Panc1 (cell line): ENCODE results near the gene GRN. TPM values are rescaled to one million over a fixed set of nuclear protein-coding genes. Genes with fewer than 3 reads are reported as not detected.

ENCODE experiments used
- ATAC-seq: fragments of 200-7000 bp; cut with Tn5 transposase; 2 replicates; pipeline ENCODE4 v1.9.1; 2020; ENCODE audit warnings: mild to moderate bottlenecking, moderate library complexity
- BruUV-seq: library from RNA; stranded (reverse); fragments of 400-500 nt; replicated peaks from 2 replicates; lab custom pipeline; 2021; lab: Mats Ljungman, UMichigan
- CTCF ChIA-PET: fragments of 300-600 bp; sonication (Branson Sonifier 250); formaldehyde crosslinking; loops from one replicate; lab custom pipeline; 2022; ENCODE audit warnings: antibody characterized with exemption; lab: Charles Lee
- POLR2A ChIA-PET: fragments of 300-600 bp; sonication (Branson Sonifier 250); formaldehyde crosslinking; loops from one replicate; lab custom pipeline; 2022; ENCODE audit warnings: antibody characterized with exemption; lab: Charles Lee
- DNase-seq: peaks from one replicate; pipeline ENCODE4 v3.0.0-alpha.2; 2010; ENCODE audit warnings: low read depth, low spot score
- H3K27ac ChIP-seq: 2 replicates; pipeline ENCODE4 v1.5.1; 2011; ENCODE audit warnings: mild to moderate bottlenecking, low read length, inconsistent platforms
- H3K27me3 ChIP-seq: fragments of 200-500 bp; sonication (Bioruptor generic); 2 replicates; pipeline ENCODE4 v1.6.0; 2014; ENCODE audit warnings: low read length, inconsistent platforms; ENCODE audit not compliant: control insufficient read depth, insufficient read depth
- H3K36me3 ChIP-seq: fragments of 200-500 bp; sonication (Bioruptor generic); 2 replicates; pipeline ENCODE4 v1.5.1; 2014; ENCODE audit warnings: inconsistent platforms, mild to moderate bottlenecking, low read length, moderate library complexity; ENCODE audit not compliant: control insufficient read depth, insufficient read depth
- H3K4me1 ChIP-seq: 2 replicates; pipeline ENCODE4 v1.5.1; 2011; ENCODE audit warnings: inconsistent platforms, mild to moderate bottlenecking, low read length, moderate library complexity; ENCODE audit not compliant: control insufficient read depth, insufficient read depth
- H3K4me3 ChIP-seq, 2 experiments: 2 replicates each; pipeline ENCODE4 v1.5.1; 2011 to 2012; ENCODE audit warnings: low read depth in 2 of 2, low read length in 2 of 2, mild to moderate bottlenecking in 2 of 2, inconsistent platforms in 1 of 2, moderate library complexity in 1 of 2
- H3K9me3 ChIP-seq: fragments of 200-500 bp; sonication (Bioruptor generic); 2 replicates; pipeline ENCODE4 v1.5.1; 2014; ENCODE audit warnings: low read depth, mild to moderate bottlenecking, inconsistent platforms, low read length, moderate library complexity; ENCODE audit not compliant: control insufficient read depth, insufficient read depth
- CTCF ChIP-seq: fragments of 450-650 bp; IDR thresholded peaks from 2 replicates; pipeline ENCODE4 v1.5.1; 2017; ENCODE audit warnings: mild to moderate bottlenecking
- POLR2AphosphoS5 ChIP-seq: IDR thresholded peaks from 2 replicates; pipeline ENCODE4 v1.6.1; 2012; ENCODE audit warnings: mild to moderate bottlenecking, low read depth, low read length, moderate library complexity
- REST ChIP-seq, 2 experiments: IDR thresholded peaks; 2 replicates each; pipeline ENCODE4 v1.6.1; 2011 to 2012; ENCODE audit warnings: low read depth in 2 of 2, control low read depth in 1 of 2, low read length in 1 of 2, mild to moderate bottlenecking in 1 of 2, moderate library complexity in 1 of 2; ENCODE audit not compliant: insufficient read depth in 1 of 2
- SIN3A ChIP-seq: IDR thresholded peaks from 2 replicates; pipeline ENCODE4 v1.6.1; 2012; ENCODE audit warnings: low read depth, mild to moderate bottlenecking, low read length, moderate library complexity, borderline replicate concordance; ENCODE audit not compliant: insufficient read depth
- TCF7L2 ChIP-seq: IDR thresholded peaks from 2 replicates; pipeline ENCODE4 v1.6.1; 2011; ENCODE audit warnings: mild to moderate bottlenecking, low read depth, low read length, inconsistent platforms
- in situ Hi-C: cut with HindIII; loops from 2 replicates; pipeline ENCODE4 v1.10.0; 2016; ENCODE audit warnings: low sequenced_read_pairs, low pct_unique_long_range_greater_than_20kb
- intact Hi-C: fragments of 100-400 bp; cut with micrococcal nuclease; formaldehyde crosslinking; loops from one replicate; pipeline ENCODE4 v1.10.0; 2022; ENCODE audit not compliant: unreplicated experiment
- total RNA-seq: library from RNA; stranded (reverse); gene quantifications from one replicate; pipeline ENCODE4 v1.2.1, GENCODE V29; 2021; ENCODE audit not compliant: unreplicated experiment

GRN gene
- total RNA-seq, 1 experiment from 2014 or later: 304 TPM

GRCh38 chr17:44375196-44376017, 30.3 kb downstream of the GRN start:
- H3K9me3 ChIP-seq: no peaks in the 10 kb centered on the region
- no TSS peak for BruUV-seq
- ChIA-PET POLR2A (no interaction called here), CTCF (interaction anchor here (0.6 kb wide), 1 partner anchor 349 kb away, joined by 4 read pairs; no protein-coding TSS in a partner anchor)
- H3K4me1 ChIP-seq: no peaks in the 10 kb centered on the region
- ATAC-seq (0 out of 2 replicates have a peak, but pooled peaks have one; percentile 52), DNase-seq (no peak)
- no peaks in the 10 kb centered on the region for H3K27me3 ChIP-seq
- no peaks in the 10 kb centered on the region for H3K36me3 ChIP-seq
- H3K4me3 ChIP-seq: no peak overlapping the region
- TF ChIP-seq REST (IDR thresholded peaks at IDR 0.05; ENCODE audit: insufficient read depth in 1 of 2, low read depth in 2 of 2, low read length in 1 of 2) (no peak), CTCF (no peak), TCF7L2 (no peak), POLR2AphosphoS5 (no peak), SIN3A (no peak)
- intact Hi-C loops (no loop called here), in situ Hi-C loops (no loop called here)
- H3K27ac ChIP-seq: no peak overlapping the region

GRCh38 chr17:44376124-44376523, 31.0 kb downstream of the GRN start:
- ATAC-seq (no peak), DNase-seq (no peak)
- ChIA-PET CTCF (no interaction called here), POLR2A (no interaction called here)
- intact Hi-C loops (no loop called here), in situ Hi-C loops (no loop called here)
- H3K27me3 ChIP-seq: no peaks in the 10 kb centered on the region
- no TSS peak for BruUV-seq
- no peak overlapping the region for H3K4me3 ChIP-seq
- H3K9me3 ChIP-seq: no peaks in the 10 kb centered on the region
- TF ChIP-seq CTCF (peak; percentile 22; the same call in 1 of the 2 replicates), POLR2AphosphoS5 (no peak)
- no peaks in the 10 kb centered on the region for H3K36me3 ChIP-seq
- H3K27ac ChIP-seq: no peak overlapping the region
- no peaks in the 10 kb centered on the region for H3K4me1 ChIP-seq
